ENCODE data around the gene PTPN7. TPM values are rescaled to one million over a fixed set of nuclear protein-coding genes. Genes with fewer than 3 reads are reported as not detected.

The PTPN7 gene
- total RNA-seq, 1 experiment from 2014 or later = not detected

GRCh38 chr1:202198366-202198724, 37.9 kb upstream of the PTPN7 start:
- BruUV-seq (replicated peaks) = no TSS peak
- H3K4me3 Mint-ChIP-seq (ENCODE audit: low read depth, unreplicated experiment) = no peak overlapping the region
- TF ChIP-seq CTCF (IDR thresholded peaks at IDR 0.05; ENCODE audit: unreplicated experiment) = no peak
- no peak overlapping the region for H3K27ac Mint-ChIP-seq (ENCODE audit: unreplicated experiment)
- peaks cover 4% of the 10 kb centered on the region for H3K36me3 Mint-ChIP-seq (ENCODE audit: insufficient read depth, unreplicated experiment)
- H3K27me3 Mint-ChIP-seq (ENCODE audit: unreplicated experiment) = peaks cover 56% of the 10 kb centered on the region
- no peak for DNase-seq
- CTCF ChIA-PET = no interaction called here
- no peaks in the 10 kb centered on the region for H3K9me3 Mint-ChIP-seq (ENCODE audit: low read depth, unreplicated experiment)
- H3K4me1 Mint-ChIP-seq (ENCODE audit: low read depth, unreplicated experiment) = peaks cover 37% of the 10 kb centered on the region
- intact Hi-C loops (cut with micrococcal nuclease; ENCODE audit: unreplicated experiment) = no loop called here

- Mint-ChIP-seq H3K36me3 (ENCODE audit: insufficient read depth, unreplicated experiment) (peaks cover 4% of the 10 kb centered on the region), H3K27ac (ENCODE audit: unreplicated experiment) (no peak overlapping the region), H3K4me3 (ENCODE audit: low read depth, unreplicated experiment) (no peak overlapping the region), H3K27me3 (ENCODE audit: unreplicated experiment) (peaks cover 62% of the 10 kb centered on the region), H3K4me1 (ENCODE audit: low read depth, unreplicated experiment) (peaks cover 37% of the 10 kb centered on the region), H3K9me3 (ENCODE audit: low read depth, unreplicated experiment) (no peaks in the 10 kb centered on the region)
- TF ChIP-seq CTCF (IDR thresholded peaks at IDR 0.05; ENCODE audit: unreplicated experiment) = no peak
- BruUV-seq (replicated peaks) = no TSS peak
- intact Hi-C loops (cut with micrococcal nuclease; ENCODE audit: unreplicated experiment) = no loop called here
- CTCF ChIA-PET = no interaction called here
- no peak for DNase-seq
These were observed 37.4 kb upstream of the PTPN7 start for GRCh38 chr1:202197653-202198365.

DNA sequence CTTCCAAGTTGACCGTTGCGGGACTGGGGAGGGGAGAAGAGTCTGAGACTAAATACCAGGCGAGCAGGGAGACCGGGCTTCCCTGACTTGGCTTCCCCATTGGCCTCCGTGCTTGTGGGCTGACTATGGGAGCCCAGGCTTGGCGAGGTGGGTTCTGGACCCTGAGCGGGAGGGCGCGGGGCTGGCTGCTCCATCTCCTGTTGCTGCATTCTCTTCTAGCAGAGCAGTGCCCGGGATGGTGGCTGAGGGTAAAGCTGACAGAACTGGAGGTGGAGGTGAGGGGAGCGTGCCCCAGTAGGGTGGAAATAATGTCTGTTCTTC, 33.9 kb upstream of the PTPN7 start:
- H3K27me3 Mint-ChIP-seq (ENCODE audit: unreplicated experiment) = peaks cover 79% of the 10 kb centered on the region
- H3K27ac Mint-ChIP-seq (ENCODE audit: unreplicated experiment) = no peak overlapping the region
- H3K9me3 Mint-ChIP-seq (ENCODE audit: low read depth, unreplicated experiment) = no peaks in the 10 kb centered on the region
- intact Hi-C loops (cut with micrococcal nuclease; ENCODE audit: unreplicated experiment) = no loop called here
- no peak for DNase-seq
- H3K4me1 Mint-ChIP-seq (ENCODE audit: low read depth, unreplicated experiment) = peaks cover 17% of the 10 kb centered on the region
- no peak overlapping the region for H3K4me3 Mint-ChIP-seq (ENCODE audit: low read depth, unreplicated experiment)
- no peaks in the 10 kb centered on the region for H3K36me3 Mint-ChIP-seq (ENCODE audit: insufficient read depth, unreplicated experiment)
- no peak for TF ChIP-seq CTCF (IDR thresholded peaks at IDR 0.05; ENCODE audit: unreplicated experiment)
- CTCF ChIA-PET = interaction anchor here (1.4 kb wide), 1 partner anchor 16 kb away, joined by 5 read pairs; no protein-coding TSS in a partner anchor
- no TSS peak for BruUV-seq (replicated peaks)

DNA sequence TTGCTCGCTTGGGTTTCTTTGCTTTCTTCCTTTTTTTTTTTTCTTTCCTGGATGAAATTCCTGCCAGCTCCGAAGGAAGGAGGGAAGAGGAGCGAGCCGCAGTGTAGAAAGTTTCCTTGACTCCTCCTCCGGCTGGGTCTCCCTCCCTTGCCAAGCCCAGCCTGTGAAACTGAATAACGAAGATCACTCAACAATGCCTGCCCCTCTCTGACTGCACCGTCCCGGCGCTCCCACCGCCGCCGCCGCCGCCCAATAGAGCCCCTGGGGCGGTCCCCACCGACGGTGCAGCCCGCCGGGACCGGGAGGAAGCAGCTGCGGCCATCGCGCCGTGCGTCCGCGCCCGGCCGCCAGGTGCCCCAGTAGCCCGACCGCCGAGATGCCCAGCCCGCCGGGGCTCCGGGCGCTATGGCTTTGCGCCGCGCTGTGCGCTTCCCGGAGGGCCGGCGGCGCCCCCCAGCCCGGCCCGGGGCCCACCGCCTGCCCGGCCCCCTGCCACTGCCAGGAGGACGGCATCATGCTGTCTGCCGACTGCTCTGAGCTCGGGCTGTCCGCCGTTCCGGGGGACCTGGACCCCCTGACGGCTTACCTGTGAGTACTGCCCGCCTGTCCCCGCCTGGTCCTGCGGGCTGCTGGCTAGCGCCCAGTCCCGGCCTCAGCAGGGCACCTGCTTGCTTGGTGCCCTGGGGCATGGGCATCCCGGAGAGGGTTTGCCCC, 33.4 kb upstream of the PTPN7 start, which contains the start of gene LGR6:
Gene LGR6 (plus strand): TSS at position 186 of the 714 bp plus-strand sequence. CDS start 191 bp downstream, at position 377.
- CTCF ChIA-PET = interaction anchor here (0.9 to 2.1 kb wide), 9 partner anchors 14 to 526 kb away, joined by 3 to 26 read pairs (median 5); no protein-coding TSS in a partner anchor
- BruUV-seq (replicated peaks) = no TSS peak
- intact Hi-C loops (cut with micrococcal nuclease; ENCODE audit: unreplicated experiment) = loop anchor here (1.0 kb wide), 1 partner anchor 122 kb away; no protein-coding TSS in a partner anchor

More for the DNA sequence above, 33.4 kb upstream of the PTPN7 start, which contains the start of gene LGR6:
- Mint-ChIP-seq H3K4me3 (ENCODE audit: low read depth, unreplicated experiment) (no peak within 1 kb of the TSS), H3K27ac (ENCODE audit: unreplicated experiment) (no peak within 1 kb of the TSS), H3K36me3 (ENCODE audit: insufficient read depth, unreplicated experiment) (no peaks in the 10 kb centered on the region), H3K27me3 (ENCODE audit: unreplicated experiment) (peaks cover 79% of the 10 kb centered on the region), H3K4me1 (ENCODE audit: low read depth, unreplicated experiment) (peaks cover 12% of the 10 kb centered on the region), H3K9me3 (ENCODE audit: low read depth, unreplicated experiment) (no peaks in the 10 kb centered on the region)
- TF ChIP-seq CTCF (IDR thresholded peaks at IDR 0.05; ENCODE audit: unreplicated experiment) = no peak
- DNase-seq = no peak
